HG03354 (cell line): ENCODE data around the gene TMTC1.

Source experiments
- ATAC-seq: cut with Tn5 transposase; IDR thresholded peaks from one replicate; pipeline ENCODE4 v1.9.1; 2021; ENCODE audit warnings: mild to moderate bottlenecking; ENCODE audit not compliant: unreplicated experiment, poor library complexity, severe bottlenecking

Gene TMTC1

GRCh38 chr12:29781705-29782266, 2.0 kb downstream of the TMTC1 start:
- peak; percentile 32 for ATAC-seq

- no peak for ATAC-seq
Observed at GRCh38 chr12:29781188-29781587, 2.6 kb downstream of the TMTC1 start.

- ATAC-seq, result no peak
Observed at GRCh38 chr12:29780084-29780483, 3.7 kb downstream of the TMTC1 start.

- no peak for ATAC-seq
Observed at GRCh38 chr12:29778531-29778930, 5.2 kb downstream of the TMTC1 start.

GRCh38 chr12:29773076-29773475, 10.7 kb downstream of the TMTC1 start:
- ATAC-seq, result no peak

GRCh38 chr12:29771786-29772185, 12.0 kb downstream of the TMTC1 start:
- ATAC-seq, result no peak

- ATAC-seq, result no peak
Observed at GRCh38 chr12:29771165-29771564, 12.6 kb downstream of the TMTC1 start.

- ATAC-seq, result no peak
Observed at GRCh38 chr12:29769162-29769858, 14.4 kb downstream of the TMTC1 start.

GRCh38 chr12:29768372-29768771, 15.4 kb downstream of the TMTC1 start:
- ATAC-seq, result peak; percentile 59

- ATAC-seq, result no peak
Observed at GRCh38 chr12:29763301-29763683, 20.4 kb downstream of the TMTC1 start.

- no peak for ATAC-seq
Observed at GRCh38 chr12:29762637-29763300, 21.0 kb downstream of the TMTC1 start.

GRCh38 chr12:29759950-29760349, 23.8 kb downstream of the TMTC1 start:
- no peak for ATAC-seq

GRCh38 chr12:29756741-29757390, 26.9 kb downstream of the TMTC1 start:
- ATAC-seq, result no peak

- ATAC-seq, result no peak
Observed at GRCh38 chr12:29754235-29755189, 29.2 kb downstream of the TMTC1 start.

- no peak for ATAC-seq
Observed at GRCh38 chr12:29752121-29752520, 31.6 kb downstream of the TMTC1 start.

- ATAC-seq, result no peak
Observed at GRCh38 chr12:29751676-29752075, 32.1 kb downstream of the TMTC1 start.

- no peak for ATAC-seq
Observed at GRCh38 chr12:29750928-29751220, 32.9 kb downstream of the TMTC1 start.

- ATAC-seq, result peak; percentile 86
Observed at GRCh38 chr12:29750131-29750927, 33.4 kb downstream of the TMTC1 start.

- ATAC-seq, result no peak
Observed at GRCh38 chr12:29744365-29744764, 39.4 kb downstream of the TMTC1 start.
